NCI-H2107 treated with DMSO at 0.1 percent for 48 hours (cell line): ENCODE data around the gene KLRC2.
"Not testable (repeated sequence)": the region's sequence is repeated elsewhere in the genome, so short reads cannot be mapped to it uniquely, and the experiment has no call there.

Source experiments
- DNase-seq: peaks from one replicate; lab custom pipeline; 2025; ENCODE audit not compliant: unreplicated experiment; lab: John Stamatoyannopoulos, UW

KLRC2 gene

DNA sequence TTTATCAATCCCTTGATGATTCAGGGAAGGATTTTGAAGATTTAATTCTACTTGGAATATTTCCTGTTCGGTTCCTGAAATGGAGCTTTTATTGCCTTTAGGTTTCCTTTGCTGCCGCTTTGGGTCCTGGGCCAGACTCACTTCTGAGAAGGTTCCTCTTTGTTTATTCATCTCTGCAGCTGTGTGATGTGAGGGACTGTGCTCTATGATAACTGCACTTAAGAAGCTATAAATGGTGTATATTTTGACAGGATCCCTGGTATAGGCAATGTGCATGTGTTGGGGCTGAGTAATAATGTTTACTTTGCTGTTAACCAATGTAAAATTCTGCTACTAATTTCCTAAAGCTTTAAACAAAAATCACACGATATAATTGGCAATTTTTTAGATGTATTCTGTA is at the start of gene KLRC2:
Gene KLRC2, minus strand, starts transcription at position 195 of the 400 bp plus-strand sequence. Its CDS starts 24 bp downstream, at position 171.
- DNase-seq, result not testable (repeated sequence)

- not testable (repeated sequence) for DNase-seq
These were observed 46.1 kb upstream of the KLRC2 start for GRCh38 chr12:10481901-10482300.

DNA sequence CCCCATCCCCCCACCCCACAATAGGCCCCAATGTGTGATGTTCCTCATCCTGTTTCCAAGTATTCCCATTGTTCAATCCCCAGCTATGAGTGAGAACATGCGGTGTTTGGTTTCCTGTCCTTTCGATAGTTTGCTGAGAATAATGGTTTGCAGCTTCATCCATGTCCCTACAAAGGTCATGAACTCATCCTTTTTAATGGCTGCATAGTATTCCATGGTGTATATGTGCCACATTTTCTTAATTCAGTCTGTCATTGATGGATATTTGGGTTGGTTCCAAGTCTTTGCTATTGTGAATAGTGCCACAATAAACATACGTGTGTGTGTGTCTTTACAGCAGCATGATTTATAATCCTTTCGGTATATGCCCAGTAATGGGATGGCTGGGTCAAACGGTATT is 37.0 kb upstream of the KLRC2 start:
- not testable (repeated sequence) for DNase-seq

GRCh38 chr12:10469701-10470100 is 33.9 kb upstream of the KLRC2 start:
- DNase-seq, result no peak

DNA sequence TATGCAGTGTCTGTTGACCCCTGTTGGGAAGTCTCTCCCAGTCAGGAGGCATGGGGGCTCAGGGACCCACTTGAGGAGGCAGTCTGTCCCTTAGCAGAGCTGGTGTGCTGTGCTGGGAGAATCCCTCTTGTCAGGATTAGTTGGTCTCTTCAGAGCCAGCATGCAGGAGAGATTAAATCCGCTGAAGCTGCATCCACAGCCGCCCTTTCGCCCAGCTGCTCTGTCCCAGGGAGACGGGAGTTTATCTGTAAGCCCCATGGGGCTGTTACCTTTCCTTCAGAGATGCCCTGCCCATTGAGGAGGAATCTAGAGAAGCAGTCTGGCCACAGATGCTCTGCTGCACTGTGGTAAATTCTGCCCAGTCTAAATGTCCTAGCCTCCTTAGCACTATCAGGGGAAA is 30.5 kb upstream of the KLRC2 start:
- DNase-seq, result no peak

DNA sequence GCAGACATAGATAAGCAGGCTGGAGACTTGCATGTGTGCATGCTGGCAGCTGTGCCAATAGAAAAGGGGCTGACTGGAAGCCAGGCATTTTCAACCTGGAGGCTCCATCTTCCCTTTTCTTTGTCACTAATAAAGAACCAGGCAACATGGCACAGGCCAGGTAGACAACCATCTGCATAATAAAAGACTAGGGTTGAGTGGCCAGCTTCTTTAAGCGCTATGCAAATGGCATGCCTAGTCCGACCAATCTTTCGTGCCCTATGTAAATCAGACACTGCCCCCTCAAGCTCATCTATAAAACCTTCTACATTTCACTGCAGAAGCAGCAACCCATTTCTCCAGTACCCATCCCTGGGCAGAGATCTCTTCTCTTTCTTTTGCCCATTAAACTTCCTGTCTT is 21.9 kb upstream of the KLRC2 start:
- DNase-seq, result no peak

- no peak for DNase-seq
These were observed 21.0 kb upstream of the KLRC2 start for GRCh38 chr12:10456856-10457255.

DNA sequence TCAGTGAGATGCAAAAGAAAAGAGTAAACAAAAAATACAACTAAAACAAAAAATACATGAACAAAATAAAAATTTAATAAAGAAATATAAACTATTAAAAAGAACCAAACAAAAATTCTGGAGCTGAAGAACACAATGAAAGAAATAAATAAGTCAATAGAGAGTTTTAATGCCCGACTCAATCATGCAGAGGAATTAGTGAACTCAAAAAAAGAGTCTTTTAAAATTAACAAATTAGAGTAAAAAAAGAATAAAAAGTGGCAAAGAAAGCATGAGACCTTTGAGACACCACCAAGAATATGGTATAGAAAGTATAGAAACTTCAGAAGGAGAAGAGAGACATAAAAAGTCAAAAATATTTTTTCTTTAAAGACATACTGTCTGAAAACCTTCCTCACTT is 20.0 kb upstream of the KLRC2 start:
- no peak for DNase-seq

- no peak for DNase-seq
These were observed 18.7 kb upstream of the KLRC2 start for GRCh38 chr12:10454531-10454930.

GRCh38 chr12:10453156-10453555 is 17.3 kb upstream of the KLRC2 start, which contains the start of gene KLRC1:
Gene KLRC1 (minus strand): TSS chr12:10453377. CDS start chr12:10451156, 2,221 bp downstream.
- DNase-seq, result no peak

GRCh38 chr12:10448236-10448635 is 12.4 kb upstream of the KLRC2 start:
- DNase-seq, result no peak

DNA sequence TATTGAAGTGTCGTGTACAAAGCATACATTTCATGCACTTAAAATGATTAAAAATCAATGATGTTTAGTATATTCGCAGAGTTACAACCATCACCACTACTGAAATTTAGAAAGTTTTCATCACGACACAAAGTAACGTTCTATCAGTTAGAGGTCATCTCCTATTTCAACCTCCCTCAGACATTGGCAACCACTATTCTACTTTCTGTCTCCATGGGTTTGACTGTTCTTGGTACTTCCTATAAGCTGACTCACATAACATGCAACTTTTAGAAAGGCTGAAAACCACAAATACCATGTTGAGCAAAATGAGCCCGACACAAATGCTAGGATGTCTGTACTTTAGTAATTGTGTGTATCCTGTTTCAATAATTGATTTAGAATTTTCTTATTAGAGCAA is 10.2 kb upstream of the KLRC2 start:
- DNase-seq, result not testable (repeated sequence)

GRCh38 chr12:10441144-10441543 is 5.3 kb upstream of the KLRC2 start:
- DNase-seq, result not testable (repeated sequence)

- not testable (repeated sequence) for DNase-seq
These were observed 3.9 kb upstream of the KLRC2 start for GRCh38 chr12:10439608-10440274.

DNA sequence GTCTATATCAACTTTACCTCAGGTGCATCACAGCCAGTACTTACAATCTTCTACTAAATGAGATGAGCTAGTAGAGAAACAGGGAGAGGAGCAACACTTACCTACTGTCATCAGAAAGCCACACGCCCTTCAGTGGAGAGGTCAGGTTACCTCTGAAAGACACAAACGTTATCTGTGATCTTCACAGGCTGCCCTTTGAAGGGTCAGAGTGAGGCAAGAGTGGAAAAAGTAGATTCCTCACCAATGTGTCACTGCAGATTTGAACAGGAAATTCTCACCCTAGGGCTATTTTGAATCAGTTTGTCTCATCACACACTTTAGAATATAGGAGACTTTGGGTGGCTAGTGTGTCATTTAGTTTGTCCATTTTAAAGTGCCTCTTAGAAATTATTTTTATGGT is 1.8 kb upstream of the KLRC2 start:
- not testable (repeated sequence) for DNase-seq

DNA sequence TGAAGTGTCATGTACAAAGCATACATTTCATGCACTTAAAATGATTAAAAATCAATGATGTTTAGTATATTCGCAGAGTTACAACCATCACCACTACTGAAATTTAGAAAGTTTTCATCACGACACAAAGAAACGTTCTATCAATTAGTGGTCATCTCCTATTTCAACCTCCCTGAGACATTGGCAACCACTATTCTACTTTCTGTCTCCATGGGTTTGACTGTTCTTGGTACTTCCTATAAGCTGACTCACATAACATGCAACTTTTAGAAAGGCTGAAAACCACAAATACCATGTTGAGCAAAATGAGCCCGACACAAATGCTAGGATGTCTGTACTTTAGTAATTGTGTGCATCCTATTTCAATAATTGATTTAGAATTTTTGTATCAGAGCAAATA is 5.2 kb downstream of the KLRC2 start:
- DNase-seq, result not testable (repeated sequence)

DNA sequence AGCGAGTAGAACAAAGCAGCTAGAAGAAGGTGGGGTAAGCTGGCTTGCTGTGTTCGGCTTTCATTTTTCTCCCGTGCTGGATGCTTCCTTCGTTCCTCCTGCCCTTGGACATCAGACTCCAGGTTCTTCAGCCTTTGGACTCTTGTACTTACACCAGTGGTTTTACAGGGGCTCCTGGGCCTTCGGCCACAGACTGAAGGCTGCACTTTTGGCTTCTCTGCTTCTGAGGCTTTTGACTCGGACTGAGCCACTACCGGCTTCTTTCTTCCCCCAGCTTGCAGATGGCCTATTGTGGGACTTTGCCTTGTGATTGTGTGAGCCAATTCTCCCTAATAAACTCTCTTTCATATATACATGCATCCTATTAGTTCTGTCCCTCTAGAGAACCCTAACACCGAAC is 9.9 kb downstream of the KLRC2 start:
- DNase-seq, result not testable (repeated sequence)

DNA sequence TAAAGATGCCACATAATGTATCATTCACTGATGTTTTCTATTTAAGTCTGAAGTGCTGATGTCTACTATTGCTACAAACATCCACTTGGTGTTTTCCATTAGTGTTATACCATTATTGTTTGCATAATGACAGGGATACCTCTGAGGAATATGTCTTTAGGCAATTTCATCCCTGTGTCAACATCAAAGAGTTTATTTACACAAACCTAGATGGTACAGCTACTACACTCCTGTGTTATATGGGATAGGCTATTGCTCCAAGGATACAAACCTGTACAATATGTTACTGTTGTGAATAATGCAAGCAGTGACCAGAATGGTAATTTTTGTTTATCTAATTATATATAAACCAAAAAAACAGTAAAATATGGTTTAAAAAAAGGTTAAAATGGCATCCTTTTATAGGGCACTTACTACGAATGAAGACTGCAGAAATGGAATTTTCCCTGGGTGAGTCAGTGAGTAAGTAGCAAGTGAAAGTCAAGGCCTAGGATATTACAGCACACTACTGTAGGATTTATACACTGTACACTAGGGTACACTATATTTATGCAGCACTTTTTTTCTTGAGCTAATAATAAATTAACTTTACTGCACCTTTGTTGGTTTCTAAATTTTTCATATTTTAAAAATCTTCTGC is 11.4 kb downstream of the KLRC2 start:
- DNase-seq, result not testable (repeated sequence)

DNA sequence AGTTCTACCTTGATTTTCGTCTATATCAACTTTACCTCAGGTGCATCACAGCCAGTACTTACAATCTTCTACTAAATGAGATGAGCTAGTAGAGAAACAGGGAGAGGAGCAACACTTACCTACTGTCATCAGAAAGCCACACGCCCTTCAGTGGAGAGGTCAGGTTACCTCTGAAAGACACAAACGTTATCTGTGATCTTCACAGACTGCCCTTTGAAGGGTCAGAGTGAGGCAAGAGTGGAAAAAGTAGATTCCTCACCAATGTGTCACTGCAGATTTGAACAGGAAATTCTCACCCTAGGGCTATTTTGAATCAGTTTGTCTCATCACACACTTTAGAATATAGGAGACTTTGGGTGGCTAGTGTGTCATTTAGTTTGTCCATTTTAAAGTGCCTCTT is 13.7 kb downstream of the KLRC2 start:
- not testable (repeated sequence) for DNase-seq

DNA sequence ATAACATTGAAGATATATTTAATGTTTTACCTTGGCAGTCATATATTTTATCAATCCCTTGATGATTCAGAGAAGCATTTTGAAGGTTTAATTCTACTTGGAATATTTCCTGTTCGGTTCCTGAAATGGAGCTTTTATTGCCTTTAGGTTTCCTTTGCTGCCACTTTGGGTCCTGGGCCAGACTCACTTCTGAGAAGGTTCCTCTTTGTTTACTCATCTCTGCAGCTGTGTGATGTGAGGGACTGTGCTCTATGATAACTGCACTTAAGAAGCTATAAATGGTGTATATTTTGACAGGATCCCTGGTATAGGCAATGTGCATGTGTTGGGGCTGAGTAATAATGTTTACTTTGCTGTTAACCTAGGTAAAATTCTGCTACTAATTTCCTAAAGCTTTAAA is 15.5 kb downstream of the KLRC2 start, which contains the start of gene KLRC3:
Gene KLRC3, minus strand, starts transcription at position 262 of the 400 bp plus-strand sequence. Its CDS starts 45 bp downstream, at position 217.
- DNase-seq, result not testable (repeated sequence)

GRCh38 chr12:10409392-10409791 is 26.4 kb downstream of the KLRC2 start, which contains the start of gene KLRC4:
Gene KLRC4 (minus strand): TSS chr12:10409757. CDS start chr12:10409575, 182 bp downstream.
- peak; percentile 50 for DNase-seq

GRCh38 chr12:10408842-10409241 is 27.0 kb downstream of the KLRC2 start:
- no peak for DNase-seq
